Panc1 (cell line): ENCODE measurements around the gene QRFP. TPM values are rescaled to one million over a fixed set of nuclear protein-coding genes. Genes with fewer than 3 reads are reported as not detected.

Experiments used
- ATAC-seq: fragments of 200-7000 bp; cut with Tn5 transposase; 2 replicates; pipeline ENCODE4 v1.9.1; 2020; ENCODE audit warnings: mild to moderate bottlenecking, moderate library complexity
- BruUV-seq: library from RNA; stranded (reverse); fragments of 400-500 nt; replicated peaks from 2 replicates; lab custom pipeline; 2021; lab: Mats Ljungman, UMichigan
- CTCF ChIA-PET: fragments of 300-600 bp; sonication (Branson Sonifier 250); formaldehyde crosslinking; loops from one replicate; lab custom pipeline; 2022; ENCODE audit warnings: antibody characterized with exemption; lab: Charles Lee
- POLR2A ChIA-PET: fragments of 300-600 bp; sonication (Branson Sonifier 250); formaldehyde crosslinking; loops from one replicate; lab custom pipeline; 2022; ENCODE audit warnings: antibody characterized with exemption; lab: Charles Lee
- DNase-seq: peaks from one replicate; pipeline ENCODE4 v3.0.0-alpha.2; 2010; ENCODE audit warnings: low read depth, low spot score
- H3K27ac ChIP-seq: 2 replicates; pipeline ENCODE4 v1.5.1; 2011; ENCODE audit warnings: mild to moderate bottlenecking, low read length, inconsistent platforms
- H3K27me3 ChIP-seq: fragments of 200-500 bp; sonication (Bioruptor generic); 2 replicates; pipeline ENCODE4 v1.6.0; 2014; ENCODE audit warnings: low read length, inconsistent platforms; ENCODE audit not compliant: control insufficient read depth, insufficient read depth
- H3K36me3 ChIP-seq: fragments of 200-500 bp; sonication (Bioruptor generic); 2 replicates; pipeline ENCODE4 v1.5.1; 2014; ENCODE audit warnings: inconsistent platforms, mild to moderate bottlenecking, low read length, moderate library complexity; ENCODE audit not compliant: control insufficient read depth, insufficient read depth
- H3K4me1 ChIP-seq: 2 replicates; pipeline ENCODE4 v1.5.1; 2011; ENCODE audit warnings: inconsistent platforms, mild to moderate bottlenecking, low read length, moderate library complexity; ENCODE audit not compliant: control insufficient read depth, insufficient read depth
- H3K4me3 ChIP-seq, 2 experiments: 2 replicates each; pipeline ENCODE4 v1.5.1; 2011 to 2012; ENCODE audit warnings: low read depth in 2 of 2, low read length in 2 of 2, mild to moderate bottlenecking in 2 of 2, inconsistent platforms in 1 of 2, moderate library complexity in 1 of 2
- H3K9me3 ChIP-seq: fragments of 200-500 bp; sonication (Bioruptor generic); 2 replicates; pipeline ENCODE4 v1.5.1; 2014; ENCODE audit warnings: low read depth, mild to moderate bottlenecking, inconsistent platforms, low read length, moderate library complexity; ENCODE audit not compliant: control insufficient read depth, insufficient read depth
- POLR2AphosphoS5 ChIP-seq: IDR thresholded peaks from 2 replicates; pipeline ENCODE4 v1.6.1; 2012; ENCODE audit warnings: mild to moderate bottlenecking, low read depth, low read length, moderate library complexity
- SIN3A ChIP-seq: IDR thresholded peaks from 2 replicates; pipeline ENCODE4 v1.6.1; 2012; ENCODE audit warnings: low read depth, mild to moderate bottlenecking, low read length, moderate library complexity, borderline replicate concordance; ENCODE audit not compliant: insufficient read depth
- TCF7L2 ChIP-seq: IDR thresholded peaks from 2 replicates; pipeline ENCODE4 v1.6.1; 2011; ENCODE audit warnings: mild to moderate bottlenecking, low read depth, low read length, inconsistent platforms
- in situ Hi-C: cut with HindIII; loops from 2 replicates; pipeline ENCODE4 v1.10.0; 2016; ENCODE audit warnings: low sequenced_read_pairs, low pct_unique_long_range_greater_than_20kb
- intact Hi-C: fragments of 100-400 bp; cut with micrococcal nuclease; formaldehyde crosslinking; loops from one replicate; pipeline ENCODE4 v1.10.0; 2022; ENCODE audit not compliant: unreplicated experiment
- total RNA-seq: library from RNA; stranded (reverse); gene quantifications from one replicate; pipeline ENCODE4 v1.2.1, GENCODE V29; 2021; ENCODE audit not compliant: unreplicated experiment
- TF ChIP-seq, protein P1 (sequence below), 2 experiments: IDR thresholded peaks; 2 replicates each; pipeline ENCODE4 v1.6.1; 2011 to 2012; ENCODE audit warnings: low read depth in 2 of 2, control low read depth in 1 of 2, low read length in 1 of 2, mild to moderate bottlenecking in 1 of 2, moderate library complexity in 1 of 2; ENCODE audit not compliant: insufficient read depth in 1 of 2
- TF ChIP-seq, protein P2 (sequence below): fragments of 450-650 bp; IDR thresholded peaks from 2 replicates; pipeline ENCODE4 v1.5.1; 2017; ENCODE audit warnings: mild to moderate bottlenecking

QRFP gene
- total RNA-seq, 1 experiment from 2014 or later: not detected

DNA sequence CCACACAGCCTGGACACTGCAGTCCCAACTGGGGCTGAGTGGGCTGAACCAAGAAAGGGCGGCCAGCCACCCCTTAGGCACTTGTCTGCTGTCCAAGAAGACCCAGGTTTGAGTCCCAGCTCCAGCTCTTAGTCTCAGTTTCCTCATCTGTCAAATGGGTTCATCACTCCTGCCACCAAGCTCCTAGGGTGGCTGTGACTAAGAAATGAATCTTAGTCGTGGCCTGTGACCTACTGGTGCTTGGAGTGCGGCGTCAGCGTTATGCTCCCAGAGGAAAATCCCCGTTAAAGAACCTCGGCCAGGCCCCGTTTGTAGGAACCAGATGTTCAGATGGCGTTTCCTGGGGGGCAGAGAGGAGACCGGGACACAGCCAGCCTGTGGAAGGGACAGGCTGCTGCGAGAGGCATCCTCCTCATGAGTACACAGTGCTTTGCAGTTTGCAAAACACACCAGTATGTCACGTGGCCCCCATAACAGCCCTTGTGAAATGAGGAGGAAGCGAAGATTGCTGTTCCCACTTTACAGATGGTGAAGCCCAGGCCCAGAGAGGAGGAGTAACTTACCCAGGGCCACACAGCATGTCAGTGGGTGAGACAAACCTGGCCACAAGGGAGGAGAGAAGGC, 39.1 kb upstream of the QRFP start:
- TF ChIP-seq, protein P1, sequence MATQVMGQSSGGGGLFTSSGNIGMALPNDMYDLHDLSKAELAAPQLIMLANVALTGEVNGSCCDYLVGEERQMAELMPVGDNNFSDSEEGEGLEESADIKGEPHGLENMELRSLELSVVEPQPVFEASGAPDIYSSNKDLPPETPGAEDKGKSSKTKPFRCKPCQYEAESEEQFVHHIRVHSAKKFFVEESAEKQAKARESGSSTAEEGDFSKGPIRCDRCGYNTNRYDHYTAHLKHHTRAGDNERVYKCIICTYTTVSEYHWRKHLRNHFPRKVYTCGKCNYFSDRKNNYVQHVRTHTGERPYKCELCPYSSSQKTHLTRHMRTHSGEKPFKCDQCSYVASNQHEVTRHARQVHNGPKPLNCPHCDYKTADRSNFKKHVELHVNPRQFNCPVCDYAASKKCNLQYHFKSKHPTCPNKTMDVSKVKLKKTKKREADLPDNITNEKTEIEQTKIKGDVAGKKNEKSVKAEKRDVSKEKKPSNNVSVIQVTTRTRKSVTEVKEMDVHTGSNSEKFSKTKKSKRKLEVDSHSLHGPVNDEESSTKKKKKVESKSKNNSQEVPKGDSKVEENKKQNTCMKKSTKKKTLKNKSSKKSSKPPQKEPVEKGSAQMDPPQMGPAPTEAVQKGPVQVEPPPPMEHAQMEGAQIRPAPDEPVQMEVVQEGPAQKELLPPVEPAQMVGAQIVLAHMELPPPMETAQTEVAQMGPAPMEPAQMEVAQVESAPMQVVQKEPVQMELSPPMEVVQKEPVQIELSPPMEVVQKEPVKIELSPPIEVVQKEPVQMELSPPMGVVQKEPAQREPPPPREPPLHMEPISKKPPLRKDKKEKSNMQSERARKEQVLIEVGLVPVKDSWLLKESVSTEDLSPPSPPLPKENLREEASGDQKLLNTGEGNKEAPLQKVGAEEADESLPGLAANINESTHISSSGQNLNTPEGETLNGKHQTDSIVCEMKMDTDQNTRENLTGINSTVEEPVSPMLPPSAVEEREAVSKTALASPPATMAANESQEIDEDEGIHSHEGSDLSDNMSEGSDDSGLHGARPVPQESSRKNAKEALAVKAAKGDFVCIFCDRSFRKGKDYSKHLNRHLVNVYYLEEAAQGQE (IDR thresholded peaks at IDR 0.05; ENCODE audit: insufficient read depth in 1 of 2, low read depth in 2 of 2, low read length in 1 of 2): no peak
- no peak for TF ChIP-seq TCF7L2
- TF ChIP-seq, protein P2, sequence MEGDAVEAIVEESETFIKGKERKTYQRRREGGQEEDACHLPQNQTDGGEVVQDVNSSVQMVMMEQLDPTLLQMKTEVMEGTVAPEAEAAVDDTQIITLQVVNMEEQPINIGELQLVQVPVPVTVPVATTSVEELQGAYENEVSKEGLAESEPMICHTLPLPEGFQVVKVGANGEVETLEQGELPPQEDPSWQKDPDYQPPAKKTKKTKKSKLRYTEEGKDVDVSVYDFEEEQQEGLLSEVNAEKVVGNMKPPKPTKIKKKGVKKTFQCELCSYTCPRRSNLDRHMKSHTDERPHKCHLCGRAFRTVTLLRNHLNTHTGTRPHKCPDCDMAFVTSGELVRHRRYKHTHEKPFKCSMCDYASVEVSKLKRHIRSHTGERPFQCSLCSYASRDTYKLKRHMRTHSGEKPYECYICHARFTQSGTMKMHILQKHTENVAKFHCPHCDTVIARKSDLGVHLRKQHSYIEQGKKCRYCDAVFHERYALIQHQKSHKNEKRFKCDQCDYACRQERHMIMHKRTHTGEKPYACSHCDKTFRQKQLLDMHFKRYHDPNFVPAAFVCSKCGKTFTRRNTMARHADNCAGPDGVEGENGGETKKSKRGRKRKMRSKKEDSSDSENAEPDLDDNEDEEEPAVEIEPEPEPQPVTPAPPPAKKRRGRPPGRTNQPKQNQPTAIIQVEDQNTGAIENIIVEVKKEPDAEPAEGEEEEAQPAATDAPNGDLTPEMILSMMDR: no peak
- no peak for TF ChIP-seq SIN3A
- no peak for TF ChIP-seq POLR2AphosphoS5
- H3K27ac ChIP-seq: peak overlapping the region; percentile 51
- peaks cover 27% of the 10 kb centered on the region for H3K4me1 ChIP-seq
- no peak overlapping the region for H3K4me3 ChIP-seq
- ChIA-PET POLR2A (no interaction called here), CTCF (no interaction called here)
- no TSS peak for BruUV-seq
- no peaks in the 10 kb centered on the region for H3K9me3 ChIP-seq
- intact Hi-C loops: no loop called here
- ATAC-seq (no peak), DNase-seq (no peak)
- H3K36me3 ChIP-seq: no peaks in the 10 kb centered on the region
- no peaks in the 10 kb centered on the region for H3K27me3 ChIP-seq
- in situ Hi-C loops: no loop called here

DNA sequence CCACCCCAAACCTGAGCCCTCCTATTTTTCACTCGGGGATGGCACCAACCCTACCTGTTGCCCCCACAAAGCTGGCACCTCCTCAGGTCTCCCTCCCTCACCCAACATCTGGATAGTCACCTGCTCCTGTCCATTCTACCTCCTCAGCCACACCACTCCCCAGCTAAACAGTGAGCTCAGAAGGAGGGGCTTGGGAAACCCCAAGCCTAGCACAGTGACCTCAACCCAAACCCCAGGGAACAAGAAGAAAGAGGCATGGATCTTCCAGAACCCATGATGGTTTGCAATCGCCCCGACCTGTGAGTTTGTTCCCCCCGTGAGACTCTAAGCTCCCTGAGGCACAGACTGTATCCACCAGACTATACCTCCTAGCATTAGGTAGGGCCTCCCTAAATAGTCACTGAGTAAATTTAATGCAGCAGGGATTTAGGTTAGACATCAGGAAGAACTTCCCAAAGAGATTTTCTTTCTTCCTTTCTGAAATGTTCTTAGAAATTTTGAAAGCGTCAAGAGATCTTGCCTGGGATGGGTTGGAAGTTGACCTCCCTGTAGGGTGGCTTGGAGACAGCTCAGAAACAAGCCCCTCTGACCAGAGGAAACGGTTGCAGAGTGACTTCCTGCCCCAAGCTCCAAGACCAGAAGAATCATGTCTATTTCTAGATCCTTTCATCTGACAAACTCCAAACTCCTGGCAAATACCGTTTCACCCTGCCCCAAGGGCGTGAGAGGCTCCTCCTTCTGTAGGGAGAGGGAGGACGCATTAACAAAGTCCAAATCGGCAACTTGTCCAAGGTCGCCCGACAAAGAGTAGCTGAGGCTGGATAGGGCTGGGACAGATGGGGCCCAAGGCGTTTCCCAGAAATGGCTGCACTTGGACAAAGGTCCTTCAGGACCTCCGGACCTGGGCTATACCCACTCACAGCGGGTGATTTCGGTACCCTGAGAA, 38.4 kb upstream of the QRFP start:
- Histone ChIP-seq H3K36me3 (no peaks in the 10 kb centered on the region), H3K27ac (peak overlapping the region; percentile 51; the same call in 1 of the 2 replicates), H3K27me3 (no peaks in the 10 kb centered on the region), H3K4me3 (no peak overlapping the region), H3K9me3 (no peaks in the 10 kb centered on the region), H3K4me1 (peaks cover 27% of the 10 kb centered on the region)
- DNase-seq: no peak
- no peak for TF ChIP-seq POLR2AphosphoS5
- no peak for TF ChIP-seq TCF7L2
- TF ChIP-seq SIN3A: no peak
- TF ChIP-seq, protein P1 (IDR thresholded peaks at IDR 0.05; ENCODE audit: insufficient read depth in 1 of 2, low read depth in 2 of 2, low read length in 1 of 2): no peak
- TF ChIP-seq, protein P2: no peak
- POLR2A ChIA-PET: no interaction called here
- intact Hi-C loops: no loop called here
- CTCF ChIA-PET: no interaction called here
- no TSS peak for BruUV-seq
- in situ Hi-C loops: no loop called here
- ATAC-seq: no peak
